Measurements from ENCODE around the gene RGS19. TPM values are rescaled to one million over a fixed set of nuclear protein-coding genes. Genes with fewer than 3 reads are reported as not detected.
"Not testable (repeated sequence)": the region's sequence is repeated elsewhere in the genome, so short reads cannot be mapped to it uniquely, and the experiment has no call there.

The RGS19 gene
- total RNA-seq, 2 donors from 2014 or later: 42.8 to 50.9 TPM

GRCh38 chr20:64095455-64095854 lies 16.1 kb upstream of the RGS19 start:
- peaks cover 7% of the 10 kb centered on the region for H3K4me1 Mint-ChIP-seq
- no peaks in the 10 kb centered on the region for H3K27me3 Mint-ChIP-seq
- no peaks in the 10 kb centered on the region for H3K9me3 ChIP-seq (ENCODE audit: control insufficient read depth, low read length, poor library complexity, severe bottlenecking)
- ATAC-seq: peak; percentile 4
- H3K36me3 Mint-ChIP-seq (ENCODE audit: low read depth): peaks cover 3% of the 10 kb centered on the region
- no peak for DNase-seq
- no peak overlapping the region for H3K4me3 Mint-ChIP-seq
- H3K27ac Mint-ChIP-seq: peak overlapping the region; percentile 21

- H3K4me3 Mint-ChIP-seq: no peak overlapping the region
- no peaks in the 10 kb centered on the region for H3K9me3 ChIP-seq (ENCODE audit: control insufficient read depth, low read length, poor library complexity, severe bottlenecking)
- ATAC-seq: no peak
- H3K27ac Mint-ChIP-seq: no peak overlapping the region
- peaks cover 11% of the 10 kb centered on the region for H3K4me1 Mint-ChIP-seq
- DNase-seq: no peak
- H3K36me3 Mint-ChIP-seq (ENCODE audit: low read depth): peaks cover 5% of the 10 kb centered on the region
- H3K27me3 Mint-ChIP-seq: no peaks in the 10 kb centered on the region
These were observed 13.7 kb upstream of the RGS19 start for GRCh38 chr20:64093013-64093503.

- peak; percentile 53 for ATAC-seq
- no peak overlapping the region for H3K4me3 Mint-ChIP-seq
- no peak overlapping the region for H3K27ac Mint-ChIP-seq
- H3K36me3 Mint-ChIP-seq (ENCODE audit: low read depth): peaks cover 5% of the 10 kb centered on the region
- H3K9me3 ChIP-seq (ENCODE audit: control insufficient read depth, low read length, poor library complexity, severe bottlenecking): no peaks in the 10 kb centered on the region
- H3K27me3 Mint-ChIP-seq: no peaks in the 10 kb centered on the region
- peaks cover 11% of the 10 kb centered on the region for H3K4me1 Mint-ChIP-seq
- no peak for DNase-seq
These were observed 13.1 kb upstream of the RGS19 start for GRCh38 chr20:64092258-64093012.

GRCh38 chr20:64091770-64092169 lies 12.5 kb upstream of the RGS19 start:
- Mint-ChIP-seq H3K4me1 (peaks cover 11% of the 10 kb centered on the region), H3K4me3 (no peak overlapping the region), H3K36me3 (ENCODE audit: low read depth) (peaks cover 3% of the 10 kb centered on the region), H3K27me3 (no peaks in the 10 kb centered on the region), H3K27ac (no peak overlapping the region)
- DNase-seq (no peak), ATAC-seq (no peak)
- H3K9me3 ChIP-seq (ENCODE audit: control insufficient read depth, low read length, poor library complexity, severe bottlenecking): no peaks in the 10 kb centered on the region

- no peak for ATAC-seq
- H3K4me1 Mint-ChIP-seq: peaks cover 11% of the 10 kb centered on the region
- no peak for DNase-seq
- H3K27me3 Mint-ChIP-seq: no peaks in the 10 kb centered on the region
- no peak overlapping the region for H3K4me3 Mint-ChIP-seq
- H3K36me3 Mint-ChIP-seq (ENCODE audit: low read depth): peaks cover 2% of the 10 kb centered on the region
- H3K9me3 ChIP-seq (ENCODE audit: control insufficient read depth, low read length, poor library complexity, severe bottlenecking): no peaks in the 10 kb centered on the region
- H3K27ac Mint-ChIP-seq: no peak overlapping the region
These were observed 12.0 kb upstream of the RGS19 start for GRCh38 chr20:64091340-64091739.

- DNase-seq (no peak), ATAC-seq (no peak)
- Mint-ChIP-seq H3K27me3 (no peaks in the 10 kb centered on the region), H3K4me1 (peaks cover 11% of the 10 kb centered on the region), H3K36me3 (ENCODE audit: low read depth) (peaks cover 2% of the 10 kb centered on the region), H3K27ac (no peak overlapping the region), H3K4me3 (no peak overlapping the region)
- H3K9me3 ChIP-seq (ENCODE audit: control insufficient read depth, low read length, poor library complexity, severe bottlenecking): no peaks in the 10 kb centered on the region
These were observed 10.8 kb upstream of the RGS19 start for GRCh38 chr20:64090165-64090564.

GRCh38 chr20:64088586-64088985 lies 9.3 kb upstream of the RGS19 start:
- H3K27ac Mint-ChIP-seq: not testable (repeated sequence)

GRCh38 chr20:64087226-64087825 lies 8.0 kb upstream of the RGS19 start:
- not testable (repeated sequence) for H3K36me3 Mint-ChIP-seq (ENCODE audit: low read depth); ATAC-seq

More at GRCh38 chr20:64088586-64088985, 9.3 kb upstream of the RGS19 start:
- not testable (repeated sequence) for H3K4me3 Mint-ChIP-seq; ATAC-seq; H3K27me3 Mint-ChIP-seq; H3K36me3 Mint-ChIP-seq (ENCODE audit: low read depth); H3K9me3 ChIP-seq (ENCODE audit: control insufficient read depth, low read length, poor library complexity, severe bottlenecking); DNase-seq
- peaks cover 15% of the 10 kb centered on the region for H3K4me1 Mint-ChIP-seq

GRCh38 chr20:64086801-64087200 lies 7.5 kb upstream of the RGS19 start:
- peaks cover 21% of the 10 kb centered on the region for H3K4me1 Mint-ChIP-seq
- ATAC-seq (no peak), DNase-seq (no peak)
- no peaks in the 10 kb centered on the region for H3K27me3 Mint-ChIP-seq
- peaks cover 2% of the 10 kb centered on the region for H3K36me3 Mint-ChIP-seq (ENCODE audit: low read depth)
- no peak overlapping the region for H3K27ac Mint-ChIP-seq
- H3K9me3 ChIP-seq (ENCODE audit: control insufficient read depth, low read length, poor library complexity, severe bottlenecking): no peaks in the 10 kb centered on the region
- H3K4me3 Mint-ChIP-seq: no peak overlapping the region

More at GRCh38 chr20:64087226-64087825, 8.0 kb upstream of the RGS19 start:
- H3K9me3 ChIP-seq (ENCODE audit: control insufficient read depth, low read length, poor library complexity, severe bottlenecking); DNase-seq; H3K4me3 Mint-ChIP-seq; H3K27ac Mint-ChIP-seq; H3K27me3 Mint-ChIP-seq: not testable (repeated sequence)
- peaks cover 19% of the 10 kb centered on the region for H3K4me1 Mint-ChIP-seq

- no peak for ATAC-seq
- H3K9me3 ChIP-seq (ENCODE audit: control insufficient read depth, low read length, poor library complexity, severe bottlenecking): no peaks in the 10 kb centered on the region
- no peaks in the 10 kb centered on the region for H3K27me3 Mint-ChIP-seq
- H3K36me3 Mint-ChIP-seq (ENCODE audit: low read depth): peaks cover 2% of the 10 kb centered on the region
- H3K4me1 Mint-ChIP-seq: peaks cover 24% of the 10 kb centered on the region
- peak overlapping the region; percentile 75 for H3K27ac Mint-ChIP-seq
- H3K4me3 Mint-ChIP-seq: peak overlapping the region; percentile 92
- no peak for DNase-seq
These were observed 5.4 kb upstream of the RGS19 start for GRCh38 chr20:64084685-64085152.

- H3K4me1 Mint-ChIP-seq: peaks cover 25% of the 10 kb centered on the region
- H3K36me3 Mint-ChIP-seq (ENCODE audit: low read depth): peaks cover 2% of the 10 kb centered on the region
- DNase-seq (no peak), ATAC-seq (no peak)
- no peaks in the 10 kb centered on the region for H3K9me3 ChIP-seq (ENCODE audit: control insufficient read depth, low read length, poor library complexity, severe bottlenecking)
- H3K27ac Mint-ChIP-seq: peak within 1 kb of the TSS; percentile 75
- H3K4me3 Mint-ChIP-seq: peak within 1 kb of the TSS; percentile 92
- no peaks in the 10 kb centered on the region for H3K27me3 Mint-ChIP-seq
These were observed 4.7 kb upstream of the RGS19 start, which contains the start of gene LKAAEAR1 for GRCh38 chr20:64083804-64084684. Gene LKAAEAR1 (minus strand): TSS chr20:64084398. CDS start chr20:64084219, 179 bp downstream.

- peak overlapping the region; percentile 85 for H3K4me3 Mint-ChIP-seq
- peaks cover 27% of the 10 kb centered on the region for H3K4me1 Mint-ChIP-seq
- DNase-seq (peak; percentile 59 to 66 (median 63)), ATAC-seq (peak; percentile 43)
- H3K9me3 ChIP-seq (ENCODE audit: control insufficient read depth, low read length, poor library complexity, severe bottlenecking): no peaks in the 10 kb centered on the region
- H3K36me3 Mint-ChIP-seq (ENCODE audit: low read depth): peaks cover 2% of the 10 kb centered on the region
- no peaks in the 10 kb centered on the region for H3K27me3 Mint-ChIP-seq
- H3K27ac Mint-ChIP-seq: peak overlapping the region; percentile 89
These were observed 4.1 kb upstream of the RGS19 start for GRCh38 chr20:64083378-64083803.

All from T-helper 17 cell (primary cell).